Measurements from ENCODE around the gene MRM1.

DNA sequence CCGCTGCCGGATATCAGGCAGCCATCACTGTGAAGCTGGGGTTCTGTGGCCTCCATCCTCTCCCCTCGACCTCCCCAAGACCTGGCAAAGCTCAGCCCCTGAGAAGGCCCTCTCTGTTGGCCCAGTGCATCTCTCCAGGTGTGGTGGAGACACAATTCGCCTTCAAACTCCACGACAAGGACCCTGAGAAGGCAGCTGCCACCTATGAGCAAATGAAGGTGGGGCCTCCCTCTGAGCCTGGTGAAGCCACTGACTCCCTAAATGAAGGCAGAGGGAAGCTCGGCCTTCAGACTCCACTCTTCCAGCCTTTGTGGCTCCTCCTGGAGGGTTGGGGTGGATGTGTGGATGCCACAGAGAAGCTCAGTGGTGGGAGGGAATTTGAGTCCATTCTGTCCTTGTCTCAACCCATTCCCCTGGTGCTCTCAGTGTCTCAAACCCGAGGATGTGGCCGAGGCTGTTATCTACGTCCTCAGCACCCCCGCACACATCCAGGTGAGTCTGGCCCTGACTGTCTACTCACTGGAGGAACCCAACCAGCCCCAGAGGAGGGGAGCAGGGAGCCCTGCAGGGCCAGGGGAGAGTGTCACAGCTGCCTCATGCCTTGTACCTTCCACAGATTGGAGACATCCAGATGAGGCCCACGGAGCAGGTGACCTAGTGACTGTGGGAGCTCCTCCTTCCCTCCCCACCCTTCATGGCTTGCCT lies 1.7 kb upstream of the MRM1 start:
- TF ChIP-seq CTCF (IDR thresholded peaks at IDR 0.05) (no peak), POLR2A (IDR thresholded peaks at IDR 0.05) (peak; percentile 5)

All from transverse colon (tissue), 3 donors.